ENCODE results near the gene KIF17.
"Not testable (repeated sequence)": the region's sequence is repeated elsewhere in the genome, so short reads cannot be mapped to it uniquely, and the experiment has no call there.

DNA sequence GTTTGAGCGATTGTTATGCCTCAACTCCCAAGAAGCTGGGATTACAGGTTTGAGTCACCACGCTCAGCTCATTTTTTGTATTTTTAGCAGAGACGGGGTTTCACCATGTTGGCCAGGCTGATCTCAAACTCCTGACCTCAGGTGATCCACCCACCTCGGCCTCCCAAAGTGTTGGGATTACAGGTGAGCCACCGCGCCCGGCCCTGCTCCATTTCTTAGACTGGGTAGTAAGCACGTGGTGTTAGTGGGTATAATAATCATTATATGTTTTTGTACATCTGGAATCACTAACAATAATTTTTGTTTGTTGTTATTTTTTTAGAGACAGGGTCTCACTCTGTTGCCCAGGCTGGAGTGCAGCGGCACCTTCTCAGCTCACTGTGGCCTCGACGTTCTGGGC is 44.2 kb downstream of the KIF17 start:
- TF ChIP-seq, protein P1, sequence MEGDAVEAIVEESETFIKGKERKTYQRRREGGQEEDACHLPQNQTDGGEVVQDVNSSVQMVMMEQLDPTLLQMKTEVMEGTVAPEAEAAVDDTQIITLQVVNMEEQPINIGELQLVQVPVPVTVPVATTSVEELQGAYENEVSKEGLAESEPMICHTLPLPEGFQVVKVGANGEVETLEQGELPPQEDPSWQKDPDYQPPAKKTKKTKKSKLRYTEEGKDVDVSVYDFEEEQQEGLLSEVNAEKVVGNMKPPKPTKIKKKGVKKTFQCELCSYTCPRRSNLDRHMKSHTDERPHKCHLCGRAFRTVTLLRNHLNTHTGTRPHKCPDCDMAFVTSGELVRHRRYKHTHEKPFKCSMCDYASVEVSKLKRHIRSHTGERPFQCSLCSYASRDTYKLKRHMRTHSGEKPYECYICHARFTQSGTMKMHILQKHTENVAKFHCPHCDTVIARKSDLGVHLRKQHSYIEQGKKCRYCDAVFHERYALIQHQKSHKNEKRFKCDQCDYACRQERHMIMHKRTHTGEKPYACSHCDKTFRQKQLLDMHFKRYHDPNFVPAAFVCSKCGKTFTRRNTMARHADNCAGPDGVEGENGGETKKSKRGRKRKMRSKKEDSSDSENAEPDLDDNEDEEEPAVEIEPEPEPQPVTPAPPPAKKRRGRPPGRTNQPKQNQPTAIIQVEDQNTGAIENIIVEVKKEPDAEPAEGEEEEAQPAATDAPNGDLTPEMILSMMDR (IDR thresholded peaks at IDR 0.05), result not testable (repeated sequence)
- TF ChIP-seq POLR2A (IDR thresholded peaks at IDR 0.05), result not testable (repeated sequence)

All from upper lobe of left lung (tissue), 4 donors.